ENCODE results near the gene PNLIPRP2.

The PNLIPRP2 gene

GRCh38 chr10:116613471-116613870 is 7.3 kb upstream of the PNLIPRP2 start:
- no peak for DNase-seq

- no peak for DNase-seq
These were observed 6.0 kb upstream of the PNLIPRP2 start for GRCh38 chr10:116614796-116615195.

GRCh38 chr10:116615199-116615776 is 5.5 kb upstream of the PNLIPRP2 start:
- no peak for DNase-seq

GRCh38 chr10:116621476-116621875 is 723 bp downstream of the PNLIPRP2 start:
- DNase-seq: no peak

GRCh38 chr10:116621934-116622655 is 1.3 kb downstream of the PNLIPRP2 start:
- DNase-seq: no peak

- DNase-seq: no peak
These were observed 5.1 kb downstream of the PNLIPRP2 start for GRCh38 chr10:116625845-116626244.

GRCh38 chr10:116626815-116627214 is 6.1 kb downstream of the PNLIPRP2 start:
- DNase-seq: no peak

- no peak for DNase-seq
These were observed 6.7 kb downstream of the PNLIPRP2 start for GRCh38 chr10:116627386-116627933.

GRCh38 chr10:116629340-116629739 is 8.6 kb downstream of the PNLIPRP2 start:
- DNase-seq: no peak

- DNase-seq: no peak
These were observed 9.3 kb downstream of the PNLIPRP2 start for GRCh38 chr10:116630020-116630419.

- DNase-seq: no peak
These were observed 11.1 kb downstream of the PNLIPRP2 start for GRCh38 chr10:116631871-116632295.

GRCh38 chr10:116632596-116633215 is 12.0 kb downstream of the PNLIPRP2 start:
- DNase-seq: no peak

GRCh38 chr10:116633216-116633600 is 12.5 kb downstream of the PNLIPRP2 start:
- no peak for DNase-seq

GRCh38 chr10:116634126-116634975 is 13.6 kb downstream of the PNLIPRP2 start:
- DNase-seq: no peak

GRCh38 chr10:116636385-116636784 is 15.6 kb downstream of the PNLIPRP2 start:
- DNase-seq: no peak

- no peak for DNase-seq
These were observed 16.2 kb downstream of the PNLIPRP2 start for GRCh38 chr10:116636976-116637375.

- DNase-seq: no peak
These were observed 17.1 kb downstream of the PNLIPRP2 start for GRCh38 chr10:116637830-116638229.

- no peak for DNase-seq
These were observed 25.7 kb downstream of the PNLIPRP2 start for GRCh38 chr10:116646502-116646901.

GRCh38 chr10:116648903-116649302 is 28.1 kb downstream of the PNLIPRP2 start:
- DNase-seq: no peak

GRCh38 chr10:116653885-116654284 is 33.1 kb downstream of the PNLIPRP2 start:
- no peak for DNase-seq

- no peak for DNase-seq
These were observed 34.1 kb downstream of the PNLIPRP2 start for GRCh38 chr10:116654816-116655215.

GRCh38 chr10:116655568-116655967 is 34.8 kb downstream of the PNLIPRP2 start:
- DNase-seq: no peak

GRCh38 chr10:116656044-116656443 is 35.3 kb downstream of the PNLIPRP2 start:
- no peak for DNase-seq
